GM18867 (cell line): ENCODE results near the gene CCM2.

Source experiments
- ATAC-seq: cut with Tn5 transposase; IDR thresholded peaks from one replicate; pipeline ENCODE4 v1.9.1; 2021; ENCODE audit warnings: mild to moderate bottlenecking, moderate library complexity; ENCODE audit not compliant: unreplicated experiment

The CCM2 gene

DNA sequence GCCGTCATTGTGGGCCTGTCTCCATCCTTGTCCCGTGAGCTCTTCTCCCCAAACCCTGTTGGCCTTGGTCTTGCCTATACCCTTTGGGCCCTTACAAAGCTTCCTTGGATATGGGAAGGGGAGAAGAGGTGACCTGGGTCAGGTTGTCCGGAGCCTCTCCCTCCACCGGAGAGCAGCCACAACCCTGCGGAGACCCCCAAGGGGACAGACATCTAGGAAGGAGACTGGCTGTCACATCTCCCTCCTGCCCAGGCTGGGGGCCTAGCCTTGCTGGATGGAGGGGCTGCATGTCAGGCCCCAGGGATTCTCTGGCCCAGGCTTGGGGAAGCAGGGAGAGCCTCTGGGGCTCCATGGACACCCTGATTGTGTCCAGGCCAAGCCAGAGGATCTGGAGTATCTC, 76.9 kb downstream of the CCM2 start:
- no peak for ATAC-seq

DNA sequence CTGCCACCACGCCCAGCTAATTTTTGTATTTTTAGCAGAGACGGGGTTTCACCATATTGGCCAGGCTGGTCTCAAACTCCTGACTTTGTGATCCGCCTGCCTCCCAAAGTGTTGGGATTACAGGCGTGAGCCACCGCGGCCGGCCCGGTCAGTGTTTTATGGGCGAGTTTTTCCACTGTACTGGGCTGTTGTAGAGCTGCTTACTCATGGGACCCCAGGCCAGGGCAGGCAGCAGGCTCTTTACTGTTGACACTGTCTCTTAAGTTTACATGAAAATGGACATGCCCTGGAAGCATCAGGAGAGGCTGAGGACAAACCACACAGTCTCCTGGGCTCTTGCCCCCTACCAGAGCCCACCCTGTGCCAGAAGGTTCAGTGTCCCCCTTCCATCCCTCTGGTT, 77.6 kb downstream of the CCM2 start:
- no peak for ATAC-seq

DNA sequence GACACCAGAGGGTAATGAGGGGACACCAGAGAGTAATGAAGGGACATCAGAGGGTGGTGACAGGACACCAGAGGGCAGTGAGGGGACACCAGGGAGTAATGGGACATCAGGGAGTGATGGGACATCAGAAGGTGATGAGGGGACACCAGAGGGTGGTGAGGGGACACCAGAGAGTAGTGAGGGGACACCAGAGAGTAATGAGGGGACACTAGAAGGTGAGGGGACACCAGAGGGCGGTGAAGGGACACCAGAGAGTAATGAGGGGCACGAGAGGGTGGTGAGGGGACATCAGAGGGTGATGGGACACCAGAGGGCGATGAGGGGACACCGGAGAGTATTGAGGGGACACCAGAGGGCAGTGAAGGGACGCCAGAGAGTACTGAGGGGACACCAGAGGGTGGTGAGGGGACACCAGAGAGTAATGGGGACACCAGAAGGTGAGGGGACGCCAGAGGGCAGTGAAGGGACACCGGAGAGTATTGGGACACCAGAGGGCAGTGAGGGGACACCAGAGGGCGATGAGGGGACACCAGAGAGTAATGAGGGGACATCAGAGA, 78.2 kb downstream of the CCM2 start:
- no peak for ATAC-seq

DNA sequence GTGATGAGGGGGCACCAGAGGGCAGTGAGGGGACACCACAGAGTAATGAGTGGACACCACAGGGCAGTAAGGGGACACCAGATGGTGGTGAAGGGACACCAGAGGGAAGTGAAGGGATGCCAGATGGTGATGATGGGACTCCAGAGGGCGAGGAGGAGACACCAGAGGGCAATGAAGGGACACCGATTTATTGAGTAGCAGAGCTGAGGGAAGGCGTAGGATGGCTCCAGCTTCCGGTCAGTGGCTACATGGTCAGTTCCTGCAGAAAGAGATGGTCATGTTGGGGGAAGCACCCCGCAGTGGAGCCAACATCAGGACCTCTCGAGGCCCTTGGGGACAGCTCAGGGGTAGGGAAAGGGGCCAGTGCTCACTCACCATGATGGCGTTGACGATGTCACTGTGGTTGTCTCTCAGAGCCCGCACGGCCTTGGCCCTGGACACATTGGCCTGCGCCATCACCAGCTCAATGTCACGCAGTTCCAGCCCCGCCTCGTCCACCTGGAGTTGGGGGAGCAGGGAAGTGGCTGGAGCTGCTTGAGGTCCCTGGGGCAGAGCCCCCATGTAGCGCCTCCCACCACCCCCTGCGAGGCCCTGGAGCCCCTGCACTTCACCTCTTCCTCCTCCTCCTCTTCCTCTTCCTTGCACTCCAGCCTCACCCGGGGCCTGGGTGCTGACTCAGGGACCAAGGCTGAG, 80.4 kb downstream of the CCM2 start:
- ATAC-seq: no peak

DNA sequence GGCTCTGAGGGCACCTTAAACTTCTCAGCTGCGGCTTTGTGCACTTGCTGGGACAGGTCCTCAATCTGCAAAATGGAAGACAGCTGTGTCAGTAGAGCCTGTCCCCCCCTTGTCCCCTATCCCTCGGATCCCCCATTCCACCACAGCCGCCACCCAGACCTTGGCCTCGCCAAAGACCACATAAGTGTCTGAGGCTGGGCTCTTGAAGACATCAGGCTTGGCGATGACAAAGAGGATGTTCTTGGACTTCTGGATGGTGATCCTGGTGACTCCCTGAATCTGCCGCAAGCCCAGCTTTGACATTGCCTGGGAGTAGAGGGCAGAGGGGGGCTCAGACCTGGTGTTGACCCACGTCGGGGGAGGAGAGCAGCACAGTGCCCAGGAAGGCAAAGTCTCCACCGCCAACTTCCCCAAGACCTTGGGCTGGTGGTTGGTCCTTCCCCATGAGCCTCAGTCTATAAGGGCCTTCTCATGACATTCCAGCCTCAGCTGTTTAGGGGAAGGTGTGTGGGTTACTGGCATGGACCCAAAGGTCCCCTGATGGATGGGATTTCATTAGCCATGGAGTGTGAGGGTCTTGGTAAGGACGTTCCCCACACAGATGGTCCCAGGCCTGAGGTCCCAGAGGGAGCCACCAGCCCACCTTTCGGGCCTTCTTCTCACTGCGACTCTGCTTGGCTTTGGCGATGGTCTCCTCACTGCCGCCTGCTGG, 81.1 kb downstream of the CCM2 start:
- no peak for ATAC-seq

DNA sequence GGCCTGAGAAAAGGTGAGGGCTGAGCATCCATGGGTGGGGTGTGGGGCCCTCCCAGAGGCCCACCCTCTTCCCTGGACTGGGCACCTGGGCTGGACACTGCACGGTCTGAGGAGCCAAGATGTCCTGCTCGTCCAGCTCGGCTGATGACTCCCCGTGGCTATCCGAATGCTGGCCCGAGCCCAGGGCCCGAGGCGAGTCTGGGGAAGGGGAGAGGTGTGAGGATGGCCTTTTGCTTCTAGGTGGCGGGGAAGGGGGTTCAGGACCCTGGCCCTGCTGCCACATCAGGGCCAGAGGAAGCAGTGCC, 81.6 kb downstream of the CCM2 start:
- no peak for ATAC-seq

DNA sequence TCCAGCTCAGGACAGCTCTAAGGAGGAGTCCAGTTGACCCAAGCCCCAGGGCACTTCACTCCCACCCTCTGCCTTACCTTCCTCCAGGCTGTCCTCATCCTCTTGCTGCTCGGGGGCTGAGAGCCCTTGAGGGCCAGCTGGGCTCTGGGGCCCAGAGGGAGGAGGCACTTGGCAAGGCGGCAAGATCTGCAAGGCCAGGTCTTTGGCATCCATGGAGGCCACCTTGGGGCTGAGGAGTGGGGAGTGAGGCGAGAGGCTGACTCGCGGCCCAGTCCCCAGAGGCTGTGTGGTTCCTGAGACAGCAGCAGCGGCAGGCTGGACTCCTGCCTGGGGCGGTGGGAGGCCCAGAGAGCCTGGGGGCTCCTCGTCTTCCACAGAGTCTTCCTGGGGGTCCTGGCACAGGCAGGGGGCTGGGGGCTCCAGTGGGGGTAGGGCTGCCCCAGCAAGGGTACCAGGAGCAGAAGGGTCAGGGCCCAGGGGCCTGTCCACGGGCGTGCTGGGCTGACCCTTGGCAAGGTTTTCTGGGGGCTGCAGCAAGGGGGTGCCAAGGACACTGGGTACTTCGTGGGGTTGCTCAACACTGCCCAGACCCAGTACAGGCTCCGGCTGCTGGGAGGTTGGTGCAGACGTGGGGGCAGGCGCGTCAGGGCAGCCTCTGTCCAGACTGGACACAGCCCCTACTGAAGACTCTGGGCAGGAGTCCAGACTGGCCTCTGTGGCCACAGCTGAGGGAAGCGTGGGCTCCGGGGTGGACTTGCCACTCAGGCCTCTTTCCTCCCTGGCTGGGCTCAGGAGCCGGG, 82.2 kb downstream of the CCM2 start:
- no peak for ATAC-seq

DNA sequence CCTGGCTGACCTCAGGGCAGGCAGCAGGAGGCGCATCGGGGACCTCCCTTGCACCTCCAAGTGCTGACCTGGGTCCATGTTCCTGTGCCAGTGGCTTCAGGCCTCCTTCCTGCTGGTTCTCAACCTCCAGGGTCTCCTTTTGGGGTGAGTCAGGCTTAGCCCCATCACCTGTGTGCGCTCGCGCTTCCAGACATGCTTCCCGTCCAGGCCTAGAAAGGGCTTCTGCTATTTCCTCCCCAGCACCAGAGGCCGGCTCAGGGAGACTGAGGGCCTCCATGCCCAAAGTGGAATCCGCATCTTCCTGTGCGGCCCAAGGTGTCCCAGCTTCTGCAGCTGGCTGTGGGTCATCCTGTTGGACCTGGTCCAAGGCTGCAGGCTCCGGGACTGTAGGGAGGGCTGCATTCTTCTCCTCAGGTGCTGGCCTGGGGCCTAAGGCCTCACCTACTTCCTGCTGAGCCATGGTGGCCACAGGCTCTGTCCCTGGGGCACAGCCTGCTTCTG, 82.9 kb downstream of the CCM2 start:
- ATAC-seq: no peak

DNA sequence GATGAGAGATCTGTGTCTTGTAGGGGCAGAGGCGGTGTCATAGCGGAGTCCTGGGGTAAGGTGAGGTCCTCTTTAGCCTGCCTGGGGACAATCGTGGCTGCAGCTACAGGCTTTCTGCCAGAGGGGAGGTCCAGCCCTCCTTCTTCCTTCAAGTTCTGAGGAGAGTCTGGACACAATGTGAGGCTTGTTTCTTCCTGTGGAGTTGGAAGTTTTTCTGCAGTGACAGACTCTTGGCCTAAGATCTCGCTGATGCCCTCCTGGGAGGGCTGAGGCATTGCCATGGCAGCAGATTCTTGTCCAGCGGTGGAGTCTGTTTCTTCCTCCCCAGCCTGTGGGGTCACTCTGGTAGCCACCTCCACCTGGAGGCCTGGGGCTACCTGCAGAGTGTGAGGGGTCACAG, 84.3 kb downstream of the CCM2 start:
- no peak for ATAC-seq

DNA sequence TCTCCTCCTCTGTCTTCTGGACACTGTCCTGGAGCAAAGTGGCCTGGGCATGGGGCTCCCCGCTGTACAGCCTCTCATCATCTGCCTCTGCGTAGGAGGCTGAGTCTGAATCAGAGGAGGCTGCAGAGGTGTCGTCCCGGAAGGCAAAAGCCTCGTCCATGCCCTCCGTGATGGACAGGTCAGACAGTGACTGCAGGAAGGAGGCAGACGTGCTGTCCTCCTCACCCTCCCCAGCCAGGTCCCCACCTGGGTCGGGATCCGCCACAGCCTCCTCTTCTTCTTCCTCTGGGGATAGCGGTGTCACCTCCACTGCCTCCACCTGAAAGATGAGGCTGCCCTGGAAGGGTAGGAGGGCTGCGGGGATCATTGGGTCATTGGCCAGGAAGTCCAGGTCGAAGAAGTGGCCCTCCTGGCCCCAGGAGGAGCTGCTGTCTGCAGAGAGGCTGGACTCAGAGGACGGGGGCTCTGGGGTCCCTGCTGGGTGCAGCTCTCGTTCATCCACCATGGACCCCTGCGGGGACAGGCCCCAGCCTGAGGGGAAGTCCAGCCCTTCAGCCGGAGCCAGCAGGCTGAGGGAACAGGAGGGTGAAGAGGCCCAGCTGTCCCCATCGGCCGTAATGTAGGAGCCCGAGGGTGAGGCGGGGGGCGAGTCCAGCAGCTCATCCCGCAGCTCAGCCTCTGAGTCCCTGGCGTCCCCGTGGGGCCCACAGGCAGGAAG, 85.1 kb downstream of the CCM2 start:
- ATAC-seq: no peak

DNA sequence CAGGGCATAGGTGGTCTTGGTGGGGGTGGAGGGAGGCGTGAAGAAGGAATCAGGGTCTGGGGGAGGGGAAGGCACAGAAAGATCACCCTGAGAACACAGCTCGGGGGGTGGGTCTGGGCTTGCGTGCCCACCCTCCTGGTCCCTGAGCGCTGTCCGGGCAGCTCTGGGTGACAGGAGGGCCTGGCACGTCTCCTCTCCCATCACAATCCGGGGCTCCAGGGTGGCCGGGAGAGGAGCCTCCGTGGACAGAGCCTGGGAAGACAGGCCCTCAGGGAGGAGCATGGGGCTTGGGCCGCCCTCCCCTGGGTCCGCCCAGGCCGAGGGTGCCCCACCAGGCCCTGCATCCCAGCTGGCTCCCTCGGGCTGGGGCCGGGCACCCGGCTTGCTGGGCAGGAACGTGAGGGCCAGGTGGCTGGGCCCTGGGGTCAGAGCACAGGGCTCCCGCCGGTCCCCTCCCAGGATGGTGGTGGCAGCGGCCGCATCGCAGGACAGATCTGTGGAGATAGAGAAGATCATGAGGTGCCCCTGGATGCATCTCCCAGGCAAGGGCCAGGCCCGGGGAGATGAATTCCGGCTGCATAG, 85.7 kb downstream of the CCM2 start:
- ATAC-seq: no peak

DNA sequence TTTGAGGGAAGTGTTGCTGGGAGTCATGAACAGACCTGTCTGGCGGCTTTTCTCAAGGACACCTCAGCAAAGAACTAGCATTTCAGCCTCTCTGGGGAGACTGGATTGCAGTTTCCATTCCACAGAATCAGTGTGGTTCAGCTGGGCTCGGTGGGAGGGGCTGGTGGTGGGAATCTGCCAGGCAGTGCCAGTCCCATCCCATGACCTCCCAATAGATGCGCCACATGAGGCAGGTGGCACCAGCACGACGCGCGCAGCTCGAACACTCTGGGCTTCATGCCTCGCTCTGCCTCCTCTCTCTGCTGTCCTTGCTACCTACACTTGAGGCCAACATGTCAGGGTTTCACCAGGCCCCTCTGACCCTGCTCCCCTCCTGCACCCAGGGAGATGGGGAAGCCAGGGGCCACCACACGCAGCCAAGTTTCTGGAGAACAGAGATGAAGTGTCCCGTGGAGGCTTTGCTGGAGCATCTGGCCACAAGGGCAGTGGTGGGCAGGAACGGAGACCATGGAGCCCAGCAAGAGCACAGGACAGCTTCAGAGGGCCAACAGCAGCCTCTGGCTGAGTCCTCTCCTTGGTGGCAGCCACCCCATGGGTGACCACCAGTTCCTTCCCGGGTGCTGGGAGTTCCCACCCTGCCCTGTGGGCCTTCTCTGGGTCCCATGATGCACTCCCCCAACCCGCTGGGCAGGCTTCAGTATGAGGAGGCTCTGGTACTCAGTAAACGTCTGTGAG, 86.5 kb downstream of the CCM2 start:
- ATAC-seq: no peak

DNA sequence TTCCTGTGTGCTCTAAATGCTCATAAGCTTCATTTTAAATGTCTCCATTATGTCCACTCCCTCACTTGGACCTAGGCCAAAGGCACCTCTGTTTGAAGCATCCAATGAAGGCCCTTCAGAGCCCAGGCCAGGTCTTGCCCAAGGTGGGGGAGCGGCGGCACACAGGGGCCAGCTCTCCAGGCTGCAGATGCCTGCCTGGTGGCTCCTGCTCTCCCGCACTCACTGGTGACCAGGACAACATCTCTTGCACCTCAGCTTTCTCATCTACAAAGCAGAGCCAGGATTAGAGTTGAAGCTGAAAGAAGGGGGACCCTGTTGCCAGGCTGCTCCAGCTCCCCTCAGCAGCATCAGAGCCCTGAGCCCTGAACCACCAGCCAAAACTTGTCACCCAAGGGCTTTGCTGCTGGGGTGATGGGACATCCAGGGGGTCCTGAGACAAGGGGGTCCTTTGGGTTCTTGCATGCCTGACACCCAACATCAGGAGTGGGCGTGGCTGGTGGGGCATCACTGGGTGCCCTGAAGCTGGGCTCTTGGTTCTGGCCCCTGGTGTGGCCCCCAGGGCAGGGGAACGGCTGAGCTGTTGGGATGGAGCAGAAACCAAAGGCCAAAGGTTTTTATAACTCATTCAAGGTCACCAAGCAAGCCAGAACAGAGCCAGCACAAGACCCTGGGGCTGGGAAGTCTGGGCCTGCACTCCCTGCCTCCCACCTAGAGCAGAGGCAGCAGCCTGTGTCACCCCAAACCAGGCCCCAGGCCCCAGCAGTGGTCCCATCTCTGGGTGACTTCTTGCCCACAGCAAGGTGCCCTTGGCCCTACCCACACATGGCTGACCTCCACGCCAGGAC, 87.5 kb downstream of the CCM2 start:
- no peak for ATAC-seq

DNA sequence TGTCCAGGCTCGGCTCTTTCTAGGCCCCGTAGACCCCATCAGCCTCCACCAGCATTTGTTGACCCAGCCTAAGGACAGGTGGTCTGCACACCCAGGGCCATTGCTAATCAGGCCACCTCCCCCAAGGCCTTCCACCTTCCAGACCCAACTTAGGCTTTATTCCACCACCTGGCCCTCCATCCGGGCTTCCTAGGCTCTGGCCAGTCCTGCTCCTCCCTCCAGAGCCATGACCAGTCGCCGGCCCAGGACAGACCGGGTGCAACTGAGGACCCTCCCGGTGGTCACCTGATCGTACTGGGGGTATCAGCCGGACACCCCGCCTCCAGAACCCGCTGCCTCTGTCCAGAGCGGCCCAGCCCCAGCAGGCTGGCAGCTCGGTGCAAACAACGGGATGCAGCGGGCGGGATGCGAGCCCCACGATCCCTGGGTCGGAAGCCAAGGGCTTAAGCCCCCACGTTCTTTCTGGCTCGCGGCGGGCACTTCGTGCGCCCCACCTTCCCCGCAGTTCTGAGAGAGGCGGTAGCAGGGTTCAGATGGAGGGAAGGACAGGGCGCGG, 88.2 kb downstream of the CCM2 start:
- ATAC-seq: no peak

DNA sequence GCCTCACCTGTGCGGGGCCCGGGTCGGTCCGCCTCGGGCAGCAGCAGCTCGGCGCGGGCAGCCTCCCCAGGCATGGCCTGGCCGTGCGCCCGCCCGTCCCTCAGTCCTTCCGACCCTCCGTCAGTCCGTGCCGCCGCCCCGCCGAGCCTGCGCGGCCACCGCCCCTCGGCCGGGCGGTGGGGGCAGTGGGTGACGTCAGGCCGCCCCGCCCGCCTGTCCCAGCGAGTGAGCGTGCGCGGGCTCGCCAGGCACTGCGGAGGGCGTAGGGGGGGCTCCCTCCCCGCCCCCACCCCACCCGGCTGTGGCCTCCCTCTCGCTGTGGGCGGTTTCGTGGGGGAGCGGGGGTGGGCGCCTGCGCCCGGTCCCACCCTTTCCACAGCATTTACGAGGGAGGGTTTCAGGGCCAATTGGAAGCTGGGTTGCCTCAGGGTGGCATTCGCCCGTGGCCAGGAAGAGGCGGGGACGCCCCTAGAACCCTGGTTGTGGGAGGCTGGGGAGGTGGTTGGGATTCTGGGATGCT, 88.9 kb downstream of the CCM2 start, which contains the start of gene NACAD:
TSS of gene NACAD (minus strand) at position 149 of the 520 bp plus-strand sequence. CDS start at position 74, 75 bp downstream.
- ATAC-seq: no peak

DNA sequence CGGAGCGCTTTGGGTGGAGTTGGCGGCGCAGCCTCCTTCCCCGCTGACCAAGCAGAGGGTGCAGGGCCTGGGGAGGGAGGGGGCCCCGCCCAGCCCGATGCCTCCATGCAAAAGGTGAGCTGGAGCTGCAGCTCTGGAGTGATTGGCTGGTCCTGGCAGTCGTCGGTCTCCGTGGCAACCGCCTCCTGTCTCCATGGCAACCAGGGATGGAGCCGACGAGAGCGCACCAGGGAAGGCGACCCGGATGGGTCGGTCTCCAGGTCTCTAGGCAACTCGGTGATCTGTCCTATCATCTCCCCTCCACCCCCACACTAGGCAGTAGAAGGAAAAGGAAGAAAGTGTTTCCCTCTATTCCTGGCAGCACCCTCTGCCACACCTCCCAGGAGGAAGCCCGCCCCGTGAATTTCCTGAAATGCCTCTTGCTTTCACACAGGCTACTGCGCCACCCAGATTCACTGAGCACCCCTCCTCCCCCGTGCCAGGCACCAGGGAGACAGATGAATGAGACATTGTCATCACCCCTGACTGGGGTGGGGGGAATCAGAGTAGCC, 89.4 kb downstream of the CCM2 start:
- ATAC-seq: no peak

DNA sequence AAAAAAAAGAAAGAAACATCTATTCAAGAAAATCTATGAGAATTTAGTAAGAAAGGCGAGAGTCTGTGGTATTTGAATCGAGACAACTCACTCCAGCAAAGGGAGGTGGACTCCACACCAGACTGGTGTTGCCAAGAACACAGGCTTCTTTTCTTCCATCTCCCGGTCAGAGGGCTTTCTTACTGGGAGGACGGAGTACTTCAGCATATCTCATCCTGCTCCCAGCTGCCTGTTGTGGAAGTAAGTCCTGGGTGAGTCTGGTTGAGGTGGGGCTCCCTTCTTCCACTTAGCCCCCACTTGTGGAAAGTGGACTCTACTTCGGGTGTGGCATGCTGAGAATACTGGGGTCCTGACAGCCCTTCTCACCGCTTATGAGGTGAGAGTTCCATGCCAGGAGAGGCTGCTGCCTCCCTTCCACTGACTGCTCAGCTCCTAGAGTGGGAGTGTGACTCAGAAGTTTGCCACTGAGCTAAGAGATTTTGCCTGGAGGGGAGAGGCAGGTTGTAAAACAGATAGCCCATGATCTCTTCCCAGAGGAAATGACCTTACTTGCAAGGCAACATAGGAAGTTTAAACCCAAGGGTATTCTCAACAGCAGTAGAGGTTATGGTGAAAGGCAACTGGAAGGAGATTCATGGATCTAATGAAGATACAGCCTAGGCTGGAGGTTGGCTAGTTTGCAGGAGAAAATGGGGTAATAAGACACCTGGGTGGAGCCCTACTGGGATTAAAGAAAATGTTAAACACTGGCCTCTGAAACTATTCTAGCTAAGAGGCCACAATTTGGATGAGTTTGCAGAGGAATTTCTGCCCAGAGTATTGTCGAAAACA, 92.3 kb downstream of the CCM2 start:
- ATAC-seq: no peak
